Measurements from ENCODE around the gene LCAT. TPM values are rescaled to one million over a fixed set of nuclear protein-coding genes. Genes with fewer than 3 reads are reported as not detected.

Gene LCAT
- total and polyA plus RNA-seq, 9 of the 15 experiments (the other 6 are each of a cell fraction or from before 2014, with no cell fraction given) = 0.46 to 21.0 (median 5.0) TPM

DNA sequence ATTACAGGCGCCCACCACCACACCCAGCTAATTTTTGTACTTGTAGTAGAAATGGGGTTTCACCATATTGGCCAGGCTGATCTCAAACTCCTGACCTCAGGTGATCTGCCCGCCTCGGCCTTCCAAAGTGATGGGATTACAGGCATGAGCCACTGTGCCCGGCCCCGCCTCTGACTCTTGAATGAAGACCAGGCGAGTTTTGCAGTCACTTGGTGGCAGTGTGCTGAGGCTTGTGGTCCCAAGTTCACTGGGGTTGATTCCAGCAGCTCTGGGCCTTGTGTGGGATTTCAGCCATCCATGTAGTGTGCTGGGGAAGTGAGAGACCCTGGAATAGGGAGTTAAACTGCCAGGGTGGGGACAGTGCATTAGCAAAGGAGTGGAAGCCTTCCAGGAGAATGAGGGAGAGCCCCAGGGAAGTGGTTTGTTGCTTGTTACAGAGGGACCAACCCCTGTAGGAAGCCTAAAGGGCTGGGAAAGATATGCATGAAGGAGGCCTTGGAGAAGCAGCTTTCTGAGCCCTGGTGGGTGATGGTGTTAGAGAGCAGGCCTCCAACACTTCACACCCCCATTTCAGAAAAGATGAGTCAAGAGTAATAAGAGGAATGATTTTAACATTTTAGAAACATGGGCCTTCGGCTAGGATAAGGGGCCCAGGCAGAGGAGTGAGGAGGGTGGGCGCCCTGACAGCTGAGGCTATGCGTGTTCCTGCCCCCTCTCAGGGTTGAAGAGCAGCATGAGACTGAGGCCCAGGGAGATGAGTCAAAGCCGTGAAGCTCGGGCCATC lies 36.3 kb downstream of the LCAT start:
- H4K20me1 ChIP-seq (replicated peaks; ENCODE audit: control insufficient read depth, insufficient read depth, low read length) = peaks cover 2% of the 10 kb centered on the region; the same call in 1 of the 2 replicates
- H3K4me3 ChIP-seq = no peak overlapping the region
- POLR2A ChIA-PET = interaction anchor here (0.6 to 2.7 kb wide), 3 partner anchors 10 to 17 kb away, joined by 3 to 13 read pairs (median 6); partner anchors contain the start of gene PSKH1
- no peak for FAIRE-seq
- in situ Hi-C loops (cut with MboI) (no loop called here), intact Hi-C loops (cut with micrococcal nuclease) (no loop called here)
- no peak overlapping the region for H3K4me2 ChIP-seq (ENCODE audit: insufficient read depth, low read length)
- H3K9me1 ChIP-seq (ENCODE audit: control insufficient read depth, insufficient read depth, low read length) = no peaks in the 10 kb centered on the region
- no peak overlapping the region for H3K27ac ChIP-seq (ENCODE audit: extremely low read depth, low read depth, low read length)
- no peak for TF ChIP-seq PRPF4 (IDR thresholded peaks at IDR 0.05; ENCODE audit: insufficient read depth, low read depth, low read length, poor library complexity, severe bottlenecking)
- TF ChIP-seq LCOR (CRISPR knock-in tag; IDR thresholded peaks at IDR 0.05) = no peak
- TF ChIP-seq MYC (IDR thresholded peaks at IDR 0.05; ENCODE audit: low read depth, low read length) = no peak
- no peak for TF ChIP-seq MYC (CRISPR knock-in tag; IDR thresholded peaks at IDR 0.05; ENCODE audit: borderline replicate concordance, low read depth)
- no peak for TF ChIP-seq ZNF79 (CRISPR knock-in tag; IDR thresholded peaks at IDR 0.05; ENCODE audit: low read depth)
- no peak for TF ChIP-seq PCBP1 (IDR thresholded peaks at IDR 0.05; ENCODE audit: low read depth, low read length, poor library complexity, severe bottlenecking)
- no peak for TF ChIP-seq CAMTA2 (CRISPR knock-in tag; conservative IDR thresholded peaks at IDR 0.05)
- H3K9me3 ChIP-seq (replicated peaks; ENCODE audit: control insufficient read depth, insufficient read depth, low read depth, low read length) = no peaks in the 10 kb centered on the region
- H3K79me2 ChIP-seq (ENCODE audit: control insufficient read depth, insufficient read depth, low read length) = no peaks in the 10 kb centered on the region
- H3K9ac ChIP-seq (ENCODE audit: insufficient read depth in 1 of 2, low read depth in 2 of 2, low read length in 2 of 2) = no peak overlapping the region
- 70% methylated on average over 11 of the region's 11 CpGs for WGBS (ENCODE audit: insufficient coverage, low coverage, missing lambda C conversion rate)
- H3K27me3 ChIP-seq (ENCODE audit: control insufficient read depth in 2 of 2, insufficient read depth in 2 of 2, low read length in 2 of 2) = no peaks in the 10 kb centered on the region
- H2AFZ ChIP-seq (ENCODE audit: low read depth, low read length) = no peak overlapping the region
- ATAC-seq = no peak
- CTCF ChIA-PET (ENCODE audit: low intra/inter-chr PET ratio) = no interaction called here
- DNase-seq (ENCODE audit: extremely low read depth in 1 of 4, low spot score in 3 of 4) = no peak
- peaks cover 7% of the 10 kb centered on the region; the same call in 2 of the 3 replicates for H3K36me3 ChIP-seq (ENCODE audit: control insufficient read depth, insufficient read depth, low read length)
- BruUV-seq (replicated peaks) = no TSS peak
- peaks cover 0 to 6% of the 10 kb centered on the region in 2 experiments; a peak in 1 of 5 replicates for H3K4me1 ChIP-seq (replicated peaks in 1 of 2; ENCODE audit: control insufficient read depth in 2 of 2, insufficient read depth in 2 of 2, low read length in 2 of 2)
